Measurements from ENCODE around the gene BRF1. TPM values are rescaled to one million over a fixed set of nuclear protein-coding genes. Genes with fewer than 3 reads are reported as not detected.

The BRF1 gene
- total and polyA plus RNA-seq, 2 donors from 2014 or later = 19.3 to 34.1 TPM

DNA sequence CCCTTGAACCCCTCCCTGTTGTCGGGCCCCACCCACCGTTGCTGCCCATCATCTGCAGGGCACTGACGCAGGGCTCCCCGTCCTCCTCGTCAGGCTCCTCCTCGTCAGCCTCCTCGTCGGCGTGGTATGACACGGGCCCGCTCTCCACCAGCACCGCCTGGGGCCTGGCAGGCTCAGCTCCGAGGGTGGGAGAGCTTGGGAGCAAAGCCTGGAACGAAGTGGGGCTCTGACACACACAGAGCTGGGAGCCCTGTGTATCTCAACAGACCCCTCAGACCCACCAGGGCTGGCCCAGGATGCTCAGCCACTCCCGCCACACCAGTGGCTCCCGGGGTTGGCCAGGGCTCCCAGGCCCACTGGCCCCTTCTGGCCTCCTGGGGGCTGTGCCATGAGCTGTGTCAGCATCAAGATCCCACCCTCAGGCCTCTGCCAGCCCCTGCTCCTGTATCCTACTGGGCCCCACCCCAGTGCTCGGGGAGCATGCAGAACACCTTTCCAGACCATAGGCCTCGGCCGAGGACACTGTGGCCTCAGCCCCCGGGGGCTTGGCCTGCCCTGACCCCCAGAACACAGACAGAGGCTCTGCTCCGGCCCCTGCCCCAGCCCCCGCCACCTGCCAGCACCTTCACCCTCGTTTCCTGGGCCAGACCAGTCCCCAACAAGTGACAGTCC is 89.6 kb downstream of the BRF1 start:
- no peak overlapping the region for H3K27ac ChIP-seq (ENCODE audit: low read depth in 2 of 2, low read length in 2 of 2)
- H3K4me3 ChIP-seq (ENCODE audit: low read length in 3 of 3) = no peak overlapping the region
- intact Hi-C loops (cut with DNase I) = no loop called here
- no peak for DNase-seq
- peaks cover 0 to 4% (median 0%) of the 10 kb centered on the region in 3 donors for H3K9me3 ChIP-seq (ENCODE audit: control insufficient read depth in 2 of 3, insufficient read depth in 1 of 3, low read length in 3 of 3)
- H3K9ac ChIP-seq (ENCODE audit: low read length in 3 of 3) = no peak overlapping the region
- FAIRE-seq = no peak
- H3K27me3 ChIP-seq (ENCODE audit: control insufficient read depth, insufficient read depth, low read length) = no peaks in the 10 kb centered on the region
- peaks cover 0 to 2% (median 2%) of the 10 kb centered on the region in 3 donors for H3K4me1 ChIP-seq (ENCODE audit: control insufficient read depth in 2 of 3, insufficient read depth in 2 of 3, low read depth in 1 of 3, low read length in 3 of 3)
- H3K36me3 ChIP-seq (ENCODE audit: control insufficient read depth in 2 of 3, insufficient read depth in 3 of 3, low read length in 3 of 3) = peaks cover 4 to 15% (median 8%) of the 10 kb centered on the region in 3 donors
- TF ChIP-seq, protein P1, sequence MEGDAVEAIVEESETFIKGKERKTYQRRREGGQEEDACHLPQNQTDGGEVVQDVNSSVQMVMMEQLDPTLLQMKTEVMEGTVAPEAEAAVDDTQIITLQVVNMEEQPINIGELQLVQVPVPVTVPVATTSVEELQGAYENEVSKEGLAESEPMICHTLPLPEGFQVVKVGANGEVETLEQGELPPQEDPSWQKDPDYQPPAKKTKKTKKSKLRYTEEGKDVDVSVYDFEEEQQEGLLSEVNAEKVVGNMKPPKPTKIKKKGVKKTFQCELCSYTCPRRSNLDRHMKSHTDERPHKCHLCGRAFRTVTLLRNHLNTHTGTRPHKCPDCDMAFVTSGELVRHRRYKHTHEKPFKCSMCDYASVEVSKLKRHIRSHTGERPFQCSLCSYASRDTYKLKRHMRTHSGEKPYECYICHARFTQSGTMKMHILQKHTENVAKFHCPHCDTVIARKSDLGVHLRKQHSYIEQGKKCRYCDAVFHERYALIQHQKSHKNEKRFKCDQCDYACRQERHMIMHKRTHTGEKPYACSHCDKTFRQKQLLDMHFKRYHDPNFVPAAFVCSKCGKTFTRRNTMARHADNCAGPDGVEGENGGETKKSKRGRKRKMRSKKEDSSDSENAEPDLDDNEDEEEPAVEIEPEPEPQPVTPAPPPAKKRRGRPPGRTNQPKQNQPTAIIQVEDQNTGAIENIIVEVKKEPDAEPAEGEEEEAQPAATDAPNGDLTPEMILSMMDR (IDR thresholded peaks at IDR 0.05; ENCODE audit: borderline replicate concordance, extremely low read depth, insufficient read depth) = no peak

DNA sequence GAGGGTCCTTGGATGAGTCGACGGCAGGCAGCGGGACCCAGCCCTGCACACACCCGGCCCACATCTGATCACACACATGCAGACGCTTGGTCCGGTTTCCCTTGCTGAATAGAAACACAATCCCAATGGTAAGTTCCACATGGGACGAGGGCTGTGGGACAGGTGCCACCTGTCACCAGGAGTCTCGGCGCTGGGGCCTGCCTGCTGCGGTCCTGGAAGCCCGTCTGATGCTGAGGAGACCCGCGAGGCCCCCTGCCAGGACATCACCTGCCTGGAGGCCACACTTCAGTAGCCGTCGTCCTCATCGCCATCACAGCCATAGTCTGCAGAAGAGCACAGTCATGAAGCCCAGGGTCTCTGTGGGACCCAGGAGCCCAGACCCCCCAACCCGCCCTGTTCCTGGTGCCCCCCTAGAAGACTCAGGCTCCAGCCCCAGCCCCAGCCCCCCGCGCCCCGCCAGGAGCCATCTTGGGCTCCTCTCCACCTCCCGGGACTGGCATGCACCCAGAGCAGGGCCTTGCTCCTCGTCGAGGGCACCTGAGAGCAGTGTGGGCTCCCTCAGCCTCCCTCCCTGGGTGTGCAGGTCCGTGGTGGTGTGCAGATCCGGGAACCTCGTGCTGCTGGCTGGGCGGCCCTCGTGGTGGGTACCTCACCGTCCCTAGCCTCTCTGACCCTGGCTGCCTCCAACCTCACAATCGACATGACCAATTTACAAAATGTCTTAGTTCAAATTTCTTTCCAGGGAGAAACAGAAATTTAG is 90.4 kb downstream of the BRF1 start:
- H3K9ac ChIP-seq (ENCODE audit: low read length in 3 of 3) = no peak overlapping the region
- DNase-seq = no peak
- H3K27me3 ChIP-seq (ENCODE audit: control insufficient read depth, insufficient read depth, low read length) = no peaks in the 10 kb centered on the region
- no peak for FAIRE-seq
- H3K27ac ChIP-seq (ENCODE audit: low read depth in 2 of 2, low read length in 2 of 2) = no peak overlapping the region
- TF ChIP-seq, protein P1 (IDR thresholded peaks at IDR 0.05; ENCODE audit: borderline replicate concordance, extremely low read depth, insufficient read depth) = no peak
- intact Hi-C loops (cut with DNase I) = no loop called here
- peaks cover 2 to 10% (median 4%) of the 10 kb centered on the region in 3 donors for H3K36me3 ChIP-seq (ENCODE audit: control insufficient read depth in 2 of 3, insufficient read depth in 3 of 3, low read length in 3 of 3)
- H3K9me3 ChIP-seq (ENCODE audit: control insufficient read depth in 2 of 3, insufficient read depth in 1 of 3, low read length in 3 of 3) = peaks cover 0 to 2% (median 0%) of the 10 kb centered on the region in 3 donors
- peaks cover 0 to 8% (median 6%) of the 10 kb centered on the region in 3 donors for H3K4me1 ChIP-seq (ENCODE audit: control insufficient read depth in 2 of 3, insufficient read depth in 2 of 3, low read depth in 1 of 3, low read length in 3 of 3)
- no peak overlapping the region for H3K4me3 ChIP-seq (ENCODE audit: low read length in 3 of 3)

DNA sequence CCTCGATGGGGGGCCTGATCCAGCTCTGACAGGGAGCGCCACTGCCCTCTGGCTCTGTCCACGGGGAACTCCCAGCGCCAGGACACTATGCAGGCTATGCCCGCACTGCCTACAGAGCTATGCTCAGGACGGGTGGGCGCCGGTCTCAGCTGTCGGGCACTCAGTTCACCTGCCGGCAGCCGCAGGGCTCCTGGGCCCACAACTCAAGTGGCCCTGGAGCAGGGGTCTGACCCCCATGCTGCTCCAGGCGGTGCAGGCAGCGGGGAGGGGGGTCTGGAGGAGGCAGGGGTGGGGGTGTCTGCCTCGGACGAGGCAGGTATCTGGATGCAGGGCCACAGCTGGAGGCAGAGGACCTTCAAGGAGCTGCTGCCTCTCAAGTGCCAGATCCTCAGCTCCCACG is 91.2 kb downstream of the BRF1 start:
- no peak for FAIRE-seq
- TF ChIP-seq, protein P1 (IDR thresholded peaks at IDR 0.05; ENCODE audit: borderline replicate concordance, extremely low read depth, insufficient read depth) = no peak

More for the DNA sequence above, 91.2 kb downstream of the BRF1 start:
- Histone ChIP-seq H3K9me3 (ENCODE audit: control insufficient read depth in 2 of 3, insufficient read depth in 1 of 3, low read length in 3 of 3) (no peaks in the 10 kb centered on the region), H3K9ac (ENCODE audit: low read length in 3 of 3) (no peak overlapping the region), H3K36me3 (ENCODE audit: control insufficient read depth in 2 of 3, insufficient read depth in 3 of 3, low read length in 3 of 3) (peaks cover 0 to 5% (median 0%) of the 10 kb centered on the region in 3 donors), H3K4me3 (ENCODE audit: low read length in 3 of 3) (no peak overlapping the region), H3K4me1 (ENCODE audit: control insufficient read depth in 2 of 3, insufficient read depth in 2 of 3, low read depth in 1 of 3, low read length in 3 of 3) (peaks cover 0 to 16% (median 6%) of the 10 kb centered on the region in 3 donors), H3K27me3 (ENCODE audit: control insufficient read depth, insufficient read depth, low read length) (no peaks in the 10 kb centered on the region), H3K27ac (ENCODE audit: low read depth in 2 of 2, low read length in 2 of 2) (no peak overlapping the region)
- intact Hi-C loops (cut with DNase I) = no loop called here
- DNase-seq = no peak

All from kidney (tissue), 14 donors.